NCI-H774 (cell line): Measurements from ENCODE around the gene CCDC187.
A peak's percentile ranks its signal among the peaks of the same experiment; 100 is the strongest.

Experiments used
- DNase-seq: peaks from one replicate; lab custom pipeline; 2025; lab: John Stamatoyannopoulos, UW

Gene CCDC187

GRCh38 chr9:136297016-136297691 lies 6.7 kb downstream of the CCDC187 start:
- peak; percentile 81 for DNase-seq

GRCh38 chr9:136296434-136297015 lies 7.4 kb downstream of the CCDC187 start:
- DNase-seq, result no peak

GRCh38 chr9:136295542-136296433 lies 8.1 kb downstream of the CCDC187 start:
- no peak for DNase-seq

- no peak for DNase-seq
Observed at GRCh38 chr9:136295055-136295454, 8.8 kb downstream of the CCDC187 start.

- DNase-seq, result no peak
Observed at GRCh38 chr9:136294437-136294836, 9.5 kb downstream of the CCDC187 start.

GRCh38 chr9:136293476-136294077 lies 10.3 kb downstream of the CCDC187 start:
- DNase-seq, result no peak

- DNase-seq, result peak; percentile 44
Observed at GRCh38 chr9:136292591-136293448, 11.1 kb downstream of the CCDC187 start.

GRCh38 chr9:136292026-136292538 lies 11.8 kb downstream of the CCDC187 start:
- DNase-seq, result no peak

GRCh38 chr9:136291306-136292025 lies 12.4 kb downstream of the CCDC187 start:
- no peak for DNase-seq

GRCh38 chr9:136290508-136291000 lies 13.3 kb downstream of the CCDC187 start:
- DNase-seq, result no peak

- DNase-seq, result no peak
Observed at GRCh38 chr9:136289651-136290507, 14.0 kb downstream of the CCDC187 start.

GRCh38 chr9:136287960-136288753 lies 15.7 kb downstream of the CCDC187 start:
- DNase-seq, result no peak

GRCh38 chr9:136286987-136287379 lies 16.9 kb downstream of the CCDC187 start:
- DNase-seq, result no peak

GRCh38 chr9:136286359-136286986 lies 17.4 kb downstream of the CCDC187 start:
- DNase-seq, result no peak

GRCh38 chr9:136285501-136286358 lies 18.2 kb downstream of the CCDC187 start:
- DNase-seq, result no peak

GRCh38 chr9:136284951-136285350 lies 18.9 kb downstream of the CCDC187 start:
- DNase-seq, result no peak

GRCh38 chr9:136284311-136284710 lies 19.6 kb downstream of the CCDC187 start:
- DNase-seq, result no peak
